Occipital lobe (tissue), 2 donors: ENCODE results near the gene AIRE. TPM values are rescaled to one million over a fixed set of nuclear protein-coding genes. Genes with fewer than 3 reads are reported as not detected.

Experiments used
- DNase-seq: peaks from one replicate; lab custom pipeline; 2025; lab: John Stamatoyannopoulos, UW
- total RNA-seq: library from RNA; depleted of rRNA; stranded (reverse); fragments of >200 nt; gene quantifications from one replicate; pipeline ENCODE4 v1.2.3, GENCODE V29; 2014

Gene AIRE
- total RNA-seq, 1 donor from 2014 or later, result not detected

GRCh38 chr21:44322621-44323325 lies 37.1 kb downstream of the AIRE start:
- DNase-seq, result no peak

DNA sequence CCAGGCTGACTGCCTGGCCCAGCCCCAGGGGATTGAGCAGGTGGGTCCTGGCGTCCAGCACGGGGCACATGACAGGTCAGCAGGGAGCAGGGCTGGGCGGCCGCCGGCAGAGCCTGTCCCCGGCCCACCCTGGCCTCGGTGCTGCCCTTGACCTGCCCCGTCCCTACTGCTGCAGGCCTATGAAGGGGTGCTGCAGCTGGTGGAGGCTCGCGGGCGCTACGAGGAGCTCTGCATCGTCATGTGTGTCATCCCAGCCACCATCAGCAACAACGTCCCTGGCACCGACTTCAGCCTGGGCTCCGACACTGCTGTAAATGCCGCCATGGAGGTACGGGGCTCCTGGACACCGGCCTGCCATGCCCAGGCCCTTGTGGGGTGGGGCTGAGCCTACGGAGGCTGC lies 37.9 kb downstream of the AIRE start:
- DNase-seq, result no peak

GRCh38 chr21:44324106-44324853 lies 38.6 kb downstream of the AIRE start:
- DNase-seq, result no peak

- DNase-seq, result no peak
These were observed 39.1 kb downstream of the AIRE start for GRCh38 chr21:44324854-44325107.

DNA sequence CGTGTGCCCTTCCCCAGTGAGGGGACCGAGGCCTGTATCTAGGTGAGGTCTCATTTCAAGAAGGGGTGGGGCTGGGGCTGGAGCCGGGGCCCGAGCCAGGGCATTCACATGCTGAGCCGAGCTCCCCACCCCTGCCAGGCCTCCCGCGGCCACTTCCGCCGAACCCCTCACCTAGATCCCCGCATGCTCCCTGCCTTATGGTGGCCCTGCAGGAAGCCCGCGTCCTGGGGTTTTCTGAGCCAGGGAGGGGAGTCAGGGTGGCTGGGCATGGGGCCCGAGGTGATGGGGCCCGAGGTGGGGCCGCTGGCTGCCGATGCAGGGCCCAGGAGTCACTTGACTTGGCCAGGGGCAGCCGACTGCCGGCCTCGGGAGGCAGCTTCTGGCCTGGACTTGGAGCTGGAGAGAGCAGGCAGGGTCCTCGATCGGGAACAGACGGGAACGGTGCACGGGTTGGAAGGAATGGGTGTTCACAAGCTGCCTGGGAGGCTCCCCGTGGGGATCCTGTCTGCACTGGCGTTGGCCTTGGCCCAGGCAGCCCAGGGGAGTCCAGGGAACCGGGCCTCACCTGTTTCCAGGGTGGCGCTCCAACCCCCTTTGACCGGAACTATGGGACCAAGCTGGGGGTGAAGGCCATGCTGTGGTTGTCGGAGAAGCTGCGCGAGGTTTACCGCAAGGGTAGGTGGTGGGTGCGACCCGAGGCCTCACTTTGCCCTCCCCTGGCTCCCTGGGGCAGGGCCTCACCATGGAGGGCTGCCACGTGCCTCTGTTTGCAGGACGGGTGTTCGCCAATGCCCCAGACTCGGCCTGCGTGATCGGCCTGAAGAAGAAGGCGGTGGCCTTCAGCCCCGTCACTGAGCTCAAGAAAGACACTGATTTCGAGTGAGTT lies 40.0 kb downstream of the AIRE start:
- DNase-seq, result no peak

DNA sequence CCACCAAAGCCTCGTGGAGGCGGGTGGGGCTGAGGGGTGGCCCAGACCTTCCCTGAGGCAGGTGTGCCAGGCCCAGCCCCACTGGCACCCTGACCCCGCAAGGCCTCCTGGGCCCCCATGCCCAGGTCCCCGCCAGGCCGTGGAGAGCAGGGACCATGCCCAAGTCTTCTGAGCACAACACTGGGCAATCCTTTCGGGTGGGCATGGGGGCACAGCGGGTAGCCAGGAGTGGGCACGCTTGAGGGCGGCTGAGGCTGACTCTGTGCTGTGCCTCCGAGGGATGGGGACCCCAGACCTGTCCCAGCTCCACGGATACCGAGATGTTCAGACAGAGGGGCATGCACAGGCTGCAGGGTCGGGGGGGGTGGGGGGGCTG lies 40.6 kb downstream of the AIRE start:
- DNase-seq, result no peak

DNA sequence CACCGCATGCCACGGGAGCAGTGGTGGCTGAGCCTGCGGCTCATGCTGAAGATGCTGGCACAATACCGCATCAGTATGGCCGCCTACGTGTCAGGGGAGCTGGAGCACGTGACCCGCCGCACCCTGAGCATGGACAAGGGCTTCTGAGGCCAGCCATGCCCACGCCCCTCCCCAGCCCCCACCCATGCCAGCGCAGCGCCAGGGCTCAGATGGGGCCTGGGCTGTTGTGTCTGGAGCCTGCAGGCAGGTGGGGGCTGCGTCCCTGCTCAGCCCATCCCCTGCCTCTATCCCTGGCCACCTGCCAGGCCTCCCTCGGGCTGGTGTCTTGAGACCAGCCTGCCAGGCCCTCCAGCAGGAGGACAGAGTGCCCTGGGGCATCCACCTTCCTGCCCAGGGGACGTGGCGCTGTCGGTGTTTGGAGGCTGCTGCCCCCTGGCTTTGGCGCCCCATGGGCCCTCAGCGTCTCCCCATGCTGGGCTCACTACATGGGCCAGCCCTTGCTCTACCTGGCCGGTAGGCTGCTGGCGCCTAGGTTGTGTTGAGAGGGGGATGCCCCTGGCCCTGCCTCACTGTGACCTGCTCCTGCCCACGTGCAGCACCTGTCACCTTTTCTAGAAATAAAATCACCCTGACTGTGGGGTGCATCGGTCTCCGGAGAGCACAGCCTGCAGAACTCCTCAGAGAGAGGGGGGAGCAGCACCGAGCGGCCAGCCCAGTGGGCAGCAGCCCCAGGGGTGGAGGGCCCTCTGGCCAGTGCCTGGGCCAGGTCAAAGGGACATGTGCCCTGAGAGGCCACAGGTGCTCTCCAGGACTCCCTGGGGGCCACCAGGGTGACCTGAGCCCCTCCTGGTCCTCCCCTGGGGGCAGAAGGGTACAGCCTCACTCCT lies 41.3 kb downstream of the AIRE start:
- no peak for DNase-seq

DNA sequence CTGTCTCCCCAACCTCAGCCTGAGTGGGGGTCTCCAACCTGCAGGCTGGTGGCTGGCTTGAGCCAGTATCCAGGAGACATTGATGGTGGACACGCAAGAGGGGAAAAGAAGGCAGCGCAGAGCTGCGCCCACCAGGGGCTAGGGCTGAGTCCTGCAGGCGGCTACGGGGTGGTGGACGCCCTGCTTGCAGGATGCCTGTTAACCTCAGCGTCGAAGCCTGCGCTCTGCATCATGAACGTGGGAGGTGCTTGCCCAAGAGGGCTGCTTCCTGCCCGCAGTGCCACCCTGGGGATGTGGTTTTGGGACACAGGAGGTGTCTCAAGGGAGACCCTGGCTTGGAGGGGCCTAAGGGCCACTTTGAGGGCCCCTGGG lies 41.9 kb downstream of the AIRE start:
- no peak for DNase-seq

GRCh38 chr21:44328242-44328895 lies 42.7 kb downstream of the AIRE start:
- DNase-seq, result no peak

DNA sequence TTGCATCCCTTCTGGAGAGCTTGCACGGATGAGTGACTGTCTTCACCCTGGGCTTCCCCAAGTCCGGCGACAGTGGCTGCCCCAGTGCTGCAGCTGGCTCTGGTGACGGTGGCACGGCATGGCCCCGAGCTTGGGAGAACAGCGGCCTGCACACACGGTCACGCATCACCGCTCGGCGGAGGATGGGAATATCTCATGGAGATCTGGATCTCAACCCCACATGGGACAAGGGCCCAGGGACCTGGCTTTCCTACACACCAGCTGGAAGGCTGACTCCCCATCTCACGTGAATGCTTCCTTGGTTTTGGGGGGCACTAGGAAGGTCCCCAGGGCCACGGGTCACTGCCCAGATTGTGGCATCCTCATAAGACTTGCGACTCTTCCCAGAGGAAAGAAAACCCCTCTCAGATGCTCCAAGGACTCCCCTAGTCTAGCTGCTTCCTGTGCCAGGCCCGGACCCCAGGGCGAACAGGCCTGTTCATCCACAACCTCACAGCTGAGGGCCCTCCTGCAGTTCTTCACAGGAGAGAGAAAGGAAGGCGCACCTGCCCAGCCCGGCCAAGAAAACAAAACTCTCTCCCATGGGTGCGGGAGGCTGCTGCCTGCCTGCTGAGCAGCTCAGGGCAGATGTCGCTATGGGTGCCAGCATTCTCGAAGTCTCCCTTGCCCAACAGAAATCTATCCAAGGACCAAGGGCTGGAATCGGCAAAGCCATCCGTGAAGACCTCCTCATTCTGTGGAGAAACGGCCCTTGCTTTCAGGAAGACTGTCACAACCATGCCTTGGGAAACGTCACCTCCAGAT lies 43.6 kb downstream of the AIRE start:
- no peak for DNase-seq

- DNase-seq, result no peak
These were observed 44.5 kb downstream of the AIRE start for GRCh38 chr21:44329971-44330681.

- no peak for DNase-seq
These were observed 45.0 kb downstream of the AIRE start for GRCh38 chr21:44330698-44331097.

GRCh38 chr21:44331209-44331608 lies 45.5 kb downstream of the AIRE start:
- no peak for DNase-seq

- DNase-seq, result peak; percentile 36
These were observed 46.1 kb downstream of the AIRE start for GRCh38 chr21:44331650-44332307.

DNA sequence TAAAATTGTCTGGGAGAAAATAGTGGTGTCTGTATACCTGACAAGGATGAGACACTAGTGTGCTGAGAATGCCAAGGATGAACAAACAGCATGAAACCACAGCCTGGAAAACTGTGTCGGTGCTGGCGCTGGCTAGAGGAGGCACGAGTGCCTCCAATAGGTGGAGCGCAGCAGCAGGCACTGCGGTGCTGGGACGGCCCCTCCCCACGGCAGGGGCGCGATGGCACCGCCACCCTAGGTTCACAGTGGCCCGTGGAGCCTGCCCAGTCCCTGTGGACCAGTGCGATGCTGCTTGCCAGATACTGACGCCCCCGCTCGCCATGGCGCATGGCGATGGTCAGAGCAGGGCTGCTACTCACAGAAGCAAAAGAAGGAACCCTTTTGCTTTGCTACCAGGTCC lies 46.7 kb downstream of the AIRE start:
- no peak for DNase-seq

DNA sequence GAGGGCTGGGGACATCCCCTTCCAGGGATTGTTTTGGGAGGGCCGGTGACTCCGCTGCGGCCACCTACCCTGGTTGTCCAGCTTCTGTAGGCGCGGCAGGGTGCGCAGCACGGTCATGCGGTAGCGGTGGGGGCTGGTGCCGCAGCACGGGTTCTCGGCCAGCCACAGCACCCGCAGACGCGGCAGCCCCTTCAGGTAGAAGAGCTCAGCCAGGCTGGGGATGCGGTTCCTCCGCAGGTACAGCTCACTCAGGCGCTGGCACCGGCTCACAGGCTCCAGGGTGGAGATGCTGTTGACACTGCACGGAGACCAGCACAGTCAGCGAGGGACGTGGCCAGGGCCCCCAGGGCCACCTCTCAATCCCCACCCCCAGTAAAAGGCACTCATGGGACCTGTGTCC lies 47.3 kb downstream of the AIRE start:
- DNase-seq, result no peak

DNA sequence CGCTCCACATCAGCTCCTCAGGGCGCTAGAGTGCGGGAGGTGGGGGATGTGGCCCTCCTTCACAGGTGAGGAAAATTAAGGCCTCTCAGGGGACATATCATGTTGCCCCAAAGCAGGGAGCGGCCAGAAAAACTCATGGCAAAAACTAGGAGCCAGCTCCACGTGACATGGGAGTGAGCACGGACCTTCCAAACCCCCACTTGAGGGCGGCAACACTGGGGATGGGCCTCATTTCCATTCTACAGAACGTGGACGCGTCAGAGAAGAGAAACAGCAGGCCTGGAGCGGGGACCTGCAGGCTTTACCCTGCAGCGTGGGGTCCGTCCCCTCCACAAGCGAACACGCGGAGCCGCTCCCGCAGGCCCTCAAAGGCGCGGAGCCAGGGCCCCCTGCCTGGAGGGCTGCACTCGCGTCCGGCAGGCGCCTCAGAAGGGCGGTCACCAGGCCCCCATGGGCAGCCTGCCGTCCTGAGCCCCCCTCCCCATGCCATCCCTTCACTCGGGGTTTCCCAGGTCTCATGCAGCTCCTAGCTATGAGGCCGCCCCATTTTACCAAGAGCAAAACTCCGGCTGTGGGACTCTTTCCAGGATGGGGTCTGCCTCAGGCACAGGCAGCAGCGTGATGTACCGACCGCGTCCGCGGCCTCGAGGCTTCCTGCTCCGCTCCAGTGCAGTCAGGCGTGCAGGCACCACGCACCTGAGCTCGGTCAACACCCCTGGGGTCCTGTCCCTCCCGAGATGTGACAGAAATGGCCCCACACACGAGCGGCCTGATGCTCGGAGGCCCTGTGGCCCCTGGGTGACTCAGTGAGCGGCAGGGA lies 48.0 kb downstream of the AIRE start:
- DNase-seq, result no peak
